ENCODE results near the gene ZNF219. TPM values are rescaled to one million over a fixed set of nuclear protein-coding genes. Genes with fewer than 3 reads are reported as not detected.

The ZNF219 gene
- total and polyA plus RNA-seq, 2 experiments from 2014 or later = 49.5 to 143 TPM

DNA sequence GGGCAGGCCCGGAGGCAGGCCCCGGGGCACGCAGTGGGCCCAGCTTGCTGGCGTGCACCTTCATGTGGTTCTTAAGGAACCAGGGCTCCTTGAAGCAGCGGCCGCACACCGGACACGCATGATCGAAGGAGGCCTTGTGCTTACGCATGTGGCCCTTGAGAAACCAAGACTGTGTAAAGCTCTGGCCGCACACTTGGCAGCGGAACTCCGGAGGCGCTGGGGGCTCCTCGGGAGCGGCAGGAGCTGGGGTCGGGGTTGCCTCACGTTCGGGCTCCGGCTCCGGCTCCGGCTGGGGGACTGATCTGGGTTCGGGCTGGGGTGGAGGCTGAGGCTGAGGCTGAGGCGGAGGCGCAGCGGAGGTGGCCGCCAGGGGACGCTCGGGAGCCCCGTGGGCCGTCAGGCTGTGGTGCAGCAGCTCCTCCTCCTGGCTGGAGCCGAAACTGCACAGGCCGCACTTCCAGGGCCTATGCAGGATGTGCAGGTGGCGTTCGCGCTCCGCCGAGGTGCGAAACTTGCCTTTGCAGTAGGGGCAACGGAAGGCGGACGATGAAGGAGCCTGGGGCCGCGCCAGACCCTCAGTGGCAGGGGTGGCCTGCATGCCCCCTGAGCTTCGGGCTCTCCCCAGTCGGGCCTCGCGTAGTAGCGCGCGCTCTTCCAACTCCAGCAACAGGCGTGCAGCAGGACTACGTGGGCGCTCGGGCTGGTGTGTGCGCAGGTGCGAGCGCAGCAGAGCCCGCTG lies 6.0 kb downstream of the ZNF219 start:
- peak; percentile 80 to 82 for DNase-seq (ENCODE audit: low read depth in 1 of 2, low spot score in 1 of 2)
- Histone ChIP-seq H3K4me3 (no peak overlapping the region), H3K4me1 (ENCODE audit: low read depth) (peaks cover 23% of the 10 kb centered on the region), H3K27me3 (peaks cover 3% of the 10 kb centered on the region), H3K27ac (no peak overlapping the region), H3K36me3 (peaks cover 43% of the 10 kb centered on the region), H3K9me3 (ENCODE audit: low read depth) (no peaks in the 10 kb centered on the region)
- TF ChIP-seq, protein P1, sequence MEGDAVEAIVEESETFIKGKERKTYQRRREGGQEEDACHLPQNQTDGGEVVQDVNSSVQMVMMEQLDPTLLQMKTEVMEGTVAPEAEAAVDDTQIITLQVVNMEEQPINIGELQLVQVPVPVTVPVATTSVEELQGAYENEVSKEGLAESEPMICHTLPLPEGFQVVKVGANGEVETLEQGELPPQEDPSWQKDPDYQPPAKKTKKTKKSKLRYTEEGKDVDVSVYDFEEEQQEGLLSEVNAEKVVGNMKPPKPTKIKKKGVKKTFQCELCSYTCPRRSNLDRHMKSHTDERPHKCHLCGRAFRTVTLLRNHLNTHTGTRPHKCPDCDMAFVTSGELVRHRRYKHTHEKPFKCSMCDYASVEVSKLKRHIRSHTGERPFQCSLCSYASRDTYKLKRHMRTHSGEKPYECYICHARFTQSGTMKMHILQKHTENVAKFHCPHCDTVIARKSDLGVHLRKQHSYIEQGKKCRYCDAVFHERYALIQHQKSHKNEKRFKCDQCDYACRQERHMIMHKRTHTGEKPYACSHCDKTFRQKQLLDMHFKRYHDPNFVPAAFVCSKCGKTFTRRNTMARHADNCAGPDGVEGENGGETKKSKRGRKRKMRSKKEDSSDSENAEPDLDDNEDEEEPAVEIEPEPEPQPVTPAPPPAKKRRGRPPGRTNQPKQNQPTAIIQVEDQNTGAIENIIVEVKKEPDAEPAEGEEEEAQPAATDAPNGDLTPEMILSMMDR (IDR thresholded peaks at IDR 0.05; ENCODE audit: low read depth, low read length) = peak; percentile 100

DNA sequence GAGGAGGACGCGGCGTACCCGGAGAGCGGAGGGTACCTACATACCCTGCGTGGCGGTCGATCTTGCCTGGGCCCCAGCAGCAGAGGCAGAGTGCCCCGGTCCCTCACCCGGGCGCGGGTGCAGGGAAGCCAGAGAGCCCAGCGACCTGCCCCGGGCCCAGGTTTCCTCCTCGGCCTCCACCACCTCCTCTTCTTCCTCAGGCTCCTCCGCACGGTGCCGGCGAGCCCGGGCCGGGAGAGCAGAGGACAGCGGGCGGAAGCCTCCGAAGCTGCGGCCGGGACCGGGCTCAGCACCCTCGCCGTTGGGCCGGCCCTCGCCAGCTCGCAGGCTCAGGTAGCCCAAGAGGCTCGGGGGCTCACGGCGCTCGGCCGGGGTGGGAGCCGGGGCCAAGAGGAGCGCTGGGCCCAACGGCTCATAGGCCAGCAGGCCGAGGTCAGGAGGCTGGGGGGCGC lies 6.6 kb downstream of the ZNF219 start:
- Histone ChIP-seq H3K4me1 (ENCODE audit: low read depth) (peaks cover 23% of the 10 kb centered on the region), H3K9me3 (ENCODE audit: low read depth) (no peaks in the 10 kb centered on the region), H3K27me3 (peaks cover 3% of the 10 kb centered on the region), H3K4me3 (no peak overlapping the region), H3K27ac (no peak overlapping the region), H3K36me3 (peaks cover 43% of the 10 kb centered on the region)
- DNase-seq (ENCODE audit: low read depth in 1 of 2, low spot score in 1 of 2) = no peak
- TF ChIP-seq, protein P1 (IDR thresholded peaks at IDR 0.05; ENCODE audit: low read depth, low read length) = no peak

DNA sequence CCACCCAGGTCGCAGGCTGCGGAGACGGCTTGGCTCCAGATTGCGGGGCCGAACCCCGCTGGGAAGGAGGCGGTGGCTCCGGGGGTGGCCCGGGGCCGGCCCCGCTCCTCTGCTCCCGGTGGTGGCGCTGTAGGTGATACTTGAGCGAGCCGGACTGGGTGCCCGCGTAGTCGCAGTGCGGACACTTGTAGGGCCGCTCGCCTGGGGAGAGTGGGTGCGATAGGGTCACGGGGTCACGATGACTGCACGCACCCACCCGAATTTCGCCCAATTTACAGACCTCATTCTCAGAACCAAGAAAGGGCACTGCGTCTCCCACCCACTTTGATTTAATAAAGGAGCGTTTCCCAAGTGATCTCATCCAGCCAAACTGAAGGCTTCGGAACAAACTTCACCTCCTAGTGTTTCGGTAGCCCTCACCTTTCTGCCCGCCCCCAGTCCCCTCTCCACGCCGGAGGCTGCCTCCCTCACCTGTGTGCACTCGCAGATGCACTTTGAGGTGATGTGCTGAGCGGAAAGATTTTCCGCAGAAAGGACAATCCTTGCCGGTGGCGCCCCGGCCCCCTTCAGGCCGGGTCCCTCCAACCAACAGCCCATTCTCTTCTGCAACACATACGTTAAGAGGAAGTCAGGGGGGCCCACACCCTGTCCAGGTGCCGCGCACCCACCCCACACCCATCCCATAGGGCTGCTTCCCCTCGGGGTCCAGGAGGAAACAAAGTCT lies 7.4 kb downstream of the ZNF219 start:
- H3K4me3 ChIP-seq = no peak overlapping the region
- H3K27me3 ChIP-seq = peaks cover 3% of the 10 kb centered on the region
- no peaks in the 10 kb centered on the region for H3K9me3 ChIP-seq (ENCODE audit: low read depth)
- DNase-seq (ENCODE audit: low read depth in 1 of 2, low spot score in 1 of 2) = no peak
- peak overlapping the region; percentile 10 for H3K27ac ChIP-seq
- TF ChIP-seq, protein P1 (IDR thresholded peaks at IDR 0.05; ENCODE audit: low read depth, low read length) = no peak
- peaks cover 43% of the 10 kb centered on the region for H3K36me3 ChIP-seq
- peaks cover 23% of the 10 kb centered on the region for H3K4me1 ChIP-seq (ENCODE audit: low read depth)

DNA sequence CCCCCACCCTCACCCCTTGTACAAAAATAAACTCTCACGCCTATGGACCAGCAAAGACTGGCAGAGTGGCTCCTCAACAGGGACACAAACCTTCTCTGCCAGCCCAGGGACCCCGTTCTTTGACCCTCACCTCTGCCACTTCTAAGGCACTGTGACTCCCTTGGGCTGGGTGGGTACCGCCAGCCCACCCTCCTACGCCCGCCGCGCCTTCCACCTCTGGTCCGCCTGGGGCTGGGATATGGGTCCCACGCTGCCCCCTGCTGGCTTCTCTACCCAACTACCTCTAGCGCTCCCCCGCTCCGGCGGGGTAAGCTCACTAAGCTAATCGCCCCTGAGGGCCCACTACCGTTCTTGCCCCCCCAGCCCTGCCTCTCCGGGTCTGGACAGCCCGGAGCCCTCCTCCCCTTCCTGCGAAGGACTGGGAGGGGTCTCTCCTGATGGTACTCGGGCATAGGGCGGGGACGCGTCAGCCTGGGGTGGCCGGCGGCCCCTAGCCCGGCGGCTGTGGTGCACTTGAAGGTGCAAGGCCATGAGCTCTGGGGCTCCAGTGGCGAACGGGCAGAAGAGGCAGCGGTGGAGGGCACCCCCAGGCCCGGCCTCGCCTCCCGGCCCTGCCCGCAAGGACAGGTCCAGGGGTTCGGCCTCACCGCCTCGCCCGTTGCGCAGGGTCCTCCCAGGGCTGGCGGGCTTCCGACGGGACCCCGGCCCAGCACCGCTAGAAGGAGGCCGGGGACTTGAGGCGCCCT lies 8.1 kb downstream of the ZNF219 start:
- Histone ChIP-seq H3K27ac (peak overlapping the region; percentile 10), H3K4me1 (ENCODE audit: low read depth) (peaks cover 20% of the 10 kb centered on the region), H3K36me3 (peaks cover 43% of the 10 kb centered on the region), H3K4me3 (no peak overlapping the region), H3K9me3 (ENCODE audit: low read depth) (no peaks in the 10 kb centered on the region), H3K27me3 (peaks cover under 1% of the 10 kb centered on the region)
- peak in 1 of 2 donors; percentile 21 for DNase-seq (ENCODE audit: low read depth in 1 of 2, low spot score in 1 of 2)
- TF ChIP-seq, protein P1 (IDR thresholded peaks at IDR 0.05; ENCODE audit: low read depth, low read length) = peak; percentile 47

DNA sequence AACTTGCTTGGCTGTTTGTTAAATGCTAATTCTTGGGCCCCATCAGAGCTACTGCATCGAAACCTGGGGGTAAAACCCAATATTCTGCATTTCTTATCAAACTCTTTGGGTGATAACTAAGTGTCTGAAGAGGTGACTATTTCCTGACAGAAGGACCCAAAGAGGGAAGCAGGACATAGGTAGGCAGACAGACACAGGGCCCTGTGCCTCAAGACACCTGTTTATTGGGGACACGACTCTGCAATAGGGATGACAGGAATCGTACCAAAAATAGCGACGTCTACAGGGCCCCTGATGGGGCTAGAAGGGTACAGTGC lies 8.6 kb downstream of the ZNF219 start:
- Histone ChIP-seq H3K27me3 (no peaks in the 10 kb centered on the region), H3K4me3 (no peak overlapping the region), H3K36me3 (peaks cover 47% of the 10 kb centered on the region), H3K9me3 (ENCODE audit: low read depth) (no peaks in the 10 kb centered on the region), H3K4me1 (ENCODE audit: low read depth) (peaks cover 19% of the 10 kb centered on the region), H3K27ac (peak overlapping the region; percentile 34)
- DNase-seq (ENCODE audit: low read depth in 1 of 2, low spot score in 1 of 2) = no peak
- TF ChIP-seq, protein P1 (IDR thresholded peaks at IDR 0.05; ENCODE audit: low read depth, low read length) = no peak

All from cardiac muscle cell (in vitro differentiated cells and primary cell).